Breast epithelium (tissue), 4 donors: ENCODE results near the gene ADAM12. TPM values are rescaled to one million over a fixed set of nuclear protein-coding genes. Genes with fewer than 3 reads are reported as not detected.
"Not testable (repeated sequence)": the region's sequence is repeated elsewhere in the genome, so short reads cannot be mapped to it uniquely, and the experiment has no call there.

Experiments
- DNase-seq, 2 donors: peaks; one replicate each; pipeline ENCODE4 v3.0.0-alpha.2; 2019; ENCODE audit warnings: low spot score in 2 of 2
- H3K27ac ChIP-seq, 2 donors: fragments of 200-600 bp; sonication (generic) in 1 of 2; one replicate each; pipeline ENCODE4 v1.5.1; 2016 to 2019; ENCODE audit warnings: mild to moderate bottlenecking in 1 of 2
- H3K27me3 ChIP-seq, 2 donors: fragments of 200-600 bp; sonication (generic) in 1 of 2; one replicate each; pipeline versions ENCODE4 v1.5.1 to v1.6.0; 2017 to 2019; ENCODE audit warnings: control low read depth in 1 of 2, mild to moderate bottlenecking in 1 of 2
- H3K36me3 ChIP-seq: fragments of 200-600 bp; one replicate; pipeline ENCODE4 v1.5.1; 2019
- H3K4me1 ChIP-seq, 2 donors: fragments of 200-600 bp; sonication (generic); one replicate each; pipeline ENCODE4 v1.5.1; 2016 to 2019; ENCODE audit warnings: control low read depth in 1 of 2
- H3K4me3 ChIP-seq, 3 donors: fragments of 200-600 bp; sonication (generic); 1 replicate in 2 of 3; 2 replicates in 1 of 3; pipeline ENCODE4 v1.5.1; 2016 to 2019; ENCODE audit warnings: mild to moderate bottlenecking in 3 of 3, moderate library complexity in 2 of 3
- H3K9me3 ChIP-seq, 2 donors: fragments of 200-600 bp; sonication (generic) in 1 of 2; one replicate each; pipeline ENCODE4 v1.5.1; 2016 to 2019; ENCODE audit warnings: control low read depth in 1 of 2
- CTCF ChIP-seq, 3 donors: fragments of 450-650 bp; IDR thresholded peaks; one replicate each; pipeline ENCODE4 v1.5.1; 2016 to 2017; ENCODE audit warnings: antibody characterized with exemption in 3 of 3, mild to moderate bottlenecking in 3 of 3, moderate library complexity in 3 of 3
- POLR2A ChIP-seq: fragments of 450-650 bp; IDR thresholded peaks from one replicate; pipeline ENCODE4 v1.6.1; 2016; ENCODE audit warnings: antibody characterized with exemption, mild to moderate bottlenecking, moderate library complexity
- POLR2AphosphoS5 ChIP-seq, 3 donors: sonication (generic); formaldehyde crosslinking; IDR thresholded peaks; one replicate each; pipeline ENCODE4 v1.6.1; 2017; ENCODE audit warnings: antibody characterized with exemption in 3 of 3
- intact Hi-C: fragments of 100-400 bp; cut with DNase I; formaldehyde crosslinking; loops from one replicate; pipeline ENCODE4 v1.15.1; 2023; ENCODE audit warnings: low total_unique reads
- total RNA-seq, 3 donors: library from RNA; depleted of rRNA; stranded (reverse); fragments of >200 nt; gene quantifications; one replicate each; pipeline ENCODE4 v1.1.0, GENCODE V29; 2016

Gene ADAM12
- total RNA-seq, 3 donors from 2014 or later = 8.6 to 16.4 (median 13.9) TPM

- no peak for TF ChIP-seq POLR2A
- no peak for TF ChIP-seq POLR2AphosphoS5 (IDR thresholded peaks at IDR 0.05)
- no peak for TF ChIP-seq CTCF (IDR thresholded peaks at IDR 0.05)
- DNase-seq = no peak
- Histone ChIP-seq H3K4me3 (no peak overlapping the region), H3K27ac (no peak overlapping the region), H3K36me3 (no peaks in the 10 kb centered on the region), H3K4me1 (no peaks in the 10 kb centered on the region), H3K9me3 (no peaks in the 10 kb centered on the region), H3K27me3 (no peaks in the 10 kb centered on the region)
- intact Hi-C loops = no loop called here
Measured at GRCh38 chr10:126185676-126186447, 202.4 kb downstream of the ADAM12 start.

GRCh38 chr10:126181626-126182025 is 206.7 kb downstream of the ADAM12 start:
- no peak for DNase-seq
- Histone ChIP-seq H3K9me3 (no peaks in the 10 kb centered on the region), H3K27me3 (no peaks in the 10 kb centered on the region), H3K4me3 (no peak overlapping the region), H3K4me1 (no peaks in the 10 kb centered on the region), H3K27ac (peak overlapping the region in 1 of 2 donors; percentile 1), H3K36me3 (no peaks in the 10 kb centered on the region)
- intact Hi-C loops = no loop called here
- TF ChIP-seq POLR2A (no peak), CTCF (IDR thresholded peaks at IDR 0.05) (no peak), POLR2AphosphoS5 (IDR thresholded peaks at IDR 0.05) (no peak)

- DNase-seq = no peak
- Histone ChIP-seq H3K9me3 (no peaks in the 10 kb centered on the region), H3K4me1 (no peaks in the 10 kb centered on the region), H3K36me3 (no peaks in the 10 kb centered on the region), H3K4me3 (no peak overlapping the region), H3K27me3 (no peaks in the 10 kb centered on the region), H3K27ac (no peak overlapping the region)
- intact Hi-C loops = no loop called here
- TF ChIP-seq POLR2AphosphoS5 (IDR thresholded peaks at IDR 0.05) = no peak
Measured at GRCh38 chr10:126179637-126180036, 208.6 kb downstream of the ADAM12 start.

- H3K27ac ChIP-seq = no peak overlapping the region
- no peaks in the 10 kb centered on the region for H3K4me1 ChIP-seq
- DNase-seq = no peak
- intact Hi-C loops = no loop called here
- no peak for TF ChIP-seq CTCF (IDR thresholded peaks at IDR 0.05)
- TF ChIP-seq POLR2AphosphoS5 (IDR thresholded peaks at IDR 0.05) = no peak
- no peak for TF ChIP-seq POLR2A
- H3K9me3 ChIP-seq = no peaks in the 10 kb centered on the region
- H3K36me3 ChIP-seq = no peaks in the 10 kb centered on the region
- no peaks in the 10 kb centered on the region for H3K27me3 ChIP-seq
- no peak overlapping the region for H3K4me3 ChIP-seq
Measured at GRCh38 chr10:126177417-126178030, 210.8 kb downstream of the ADAM12 start.

- no peak overlapping the region for H3K4me3 ChIP-seq
- DNase-seq = no peak
- intact Hi-C loops = no loop called here
- no peaks in the 10 kb centered on the region for H3K9me3 ChIP-seq
- no peaks in the 10 kb centered on the region for H3K27me3 ChIP-seq
- H3K27ac ChIP-seq = peak overlapping the region; percentile 1 to 45
- TF ChIP-seq POLR2A = no peak
- no peak for TF ChIP-seq CTCF (IDR thresholded peaks at IDR 0.05)
- no peak for TF ChIP-seq POLR2AphosphoS5 (IDR thresholded peaks at IDR 0.05)
- H3K36me3 ChIP-seq = no peaks in the 10 kb centered on the region
- H3K4me1 ChIP-seq = no peaks in the 10 kb centered on the region
Measured at GRCh38 chr10:126175641-126176262, 212.5 kb downstream of the ADAM12 start.

- DNase-seq, H3K4me1 ChIP-seq, H3K4me3 ChIP-seq, H3K9me3 ChIP-seq, intact Hi-C loops, H3K27ac ChIP-seq, H3K27me3 ChIP-seq, H3K36me3 ChIP-seq: not testable (repeated sequence)
Measured at GRCh38 chr10:126172755-126173154, 215.5 kb downstream of the ADAM12 start.
